ENCODE data around the gene MFSD8.

MFSD8 gene

DNA sequence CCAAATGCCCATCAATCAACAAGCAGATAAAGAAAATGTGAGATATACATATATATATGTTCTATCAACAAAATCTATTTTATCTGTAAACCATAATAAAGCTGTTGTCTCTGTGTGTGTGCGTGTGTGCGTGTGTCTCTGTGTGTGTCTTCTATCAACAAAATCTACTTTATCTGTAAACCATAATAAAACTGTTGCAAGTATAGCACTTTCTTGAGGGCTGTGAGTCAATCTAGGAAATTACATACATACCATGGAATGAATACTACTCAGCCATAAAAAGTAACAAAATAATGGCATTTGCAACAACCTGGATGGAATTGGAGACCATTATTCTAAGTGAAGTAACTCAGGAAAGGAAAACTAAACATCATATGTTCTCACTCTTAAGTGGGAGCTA is 96.8 kb downstream of the MFSD8 start:
- in situ Hi-C loops (cut with HindIII; ENCODE audit: low pct_ligation_motif_present, low pct_unique_long_range_greater_than_20kb, low sequenced_read_pairs) = no loop called here
- DNase-seq = no peak

All from ACHN (cell line).